LNCAP (cell line): ENCODE measurements around the gene NXNL2.

Source experiments
- CTCF ChIP-seq: fragments of 450-650 bp; IDR thresholded peaks from 2 replicates; pipeline ENCODE4 v1.5.1; 2017; ENCODE audit warnings: mild to moderate bottlenecking

The NXNL2 gene

GRCh38 chr9:88593537-88594185 is 58.7 kb downstream of the NXNL2 start:
- peak; percentile 61 for TF ChIP-seq CTCF
